HG03139 (cell line): ENCODE results near the gene FAM184A.

Experiments
- ATAC-seq: cut with Tn5 transposase; IDR thresholded peaks from one replicate; pipeline ENCODE4 v1.9.1; 2021; ENCODE audit not compliant: unreplicated experiment

FAM184A gene

DNA sequence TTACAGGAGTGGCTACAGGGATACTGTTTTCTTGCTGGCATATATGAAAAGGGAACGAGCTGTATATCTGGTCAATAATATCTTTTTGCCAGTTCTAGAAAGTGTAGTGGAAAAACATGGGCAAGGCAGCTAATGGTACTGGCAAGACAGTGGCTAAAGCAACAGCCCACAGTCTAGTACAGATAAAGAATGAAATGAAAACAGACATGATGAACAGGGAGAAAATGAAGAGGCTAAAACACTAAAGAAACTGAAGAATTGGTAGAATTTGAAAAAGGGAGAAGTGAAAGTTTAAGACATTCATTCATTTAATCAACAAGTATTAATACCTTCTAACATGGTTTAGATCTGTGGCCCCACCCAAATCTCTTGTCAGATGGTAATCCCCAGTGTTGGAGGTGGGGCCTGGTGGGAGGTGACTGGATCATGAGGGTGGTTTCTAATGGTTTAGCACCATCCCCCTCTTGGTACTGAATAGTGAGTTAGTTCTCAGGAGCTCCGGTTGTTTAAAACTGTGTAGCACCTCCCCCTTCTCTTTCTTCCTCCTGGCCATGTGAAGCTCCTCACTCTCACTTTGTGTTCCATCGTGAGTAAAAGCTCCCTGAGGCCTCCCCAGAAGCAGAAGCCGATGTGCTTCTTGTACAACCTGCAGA, 18.1 kb downstream of the FAM184A start:
- ATAC-seq, result no peak

DNA sequence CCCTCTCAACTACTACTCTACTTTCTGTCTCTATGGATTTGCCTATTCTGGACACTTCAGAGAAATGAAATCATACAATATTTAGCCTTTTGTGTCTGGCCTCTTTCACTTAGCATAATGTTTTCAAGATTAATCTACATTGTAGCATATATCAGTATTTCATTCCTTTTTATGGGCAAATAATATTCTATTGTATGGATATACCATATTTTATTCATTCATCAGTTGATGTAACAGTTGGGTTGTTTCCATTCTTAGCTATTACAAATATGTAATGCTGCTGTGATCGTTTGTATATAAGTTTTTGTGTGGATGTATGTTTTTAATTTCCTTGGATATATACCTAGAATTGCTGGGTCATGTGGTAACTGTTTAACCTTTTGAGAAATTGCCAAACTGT, 23.4 kb downstream of the FAM184A start:
- ATAC-seq, result no peak

DNA sequence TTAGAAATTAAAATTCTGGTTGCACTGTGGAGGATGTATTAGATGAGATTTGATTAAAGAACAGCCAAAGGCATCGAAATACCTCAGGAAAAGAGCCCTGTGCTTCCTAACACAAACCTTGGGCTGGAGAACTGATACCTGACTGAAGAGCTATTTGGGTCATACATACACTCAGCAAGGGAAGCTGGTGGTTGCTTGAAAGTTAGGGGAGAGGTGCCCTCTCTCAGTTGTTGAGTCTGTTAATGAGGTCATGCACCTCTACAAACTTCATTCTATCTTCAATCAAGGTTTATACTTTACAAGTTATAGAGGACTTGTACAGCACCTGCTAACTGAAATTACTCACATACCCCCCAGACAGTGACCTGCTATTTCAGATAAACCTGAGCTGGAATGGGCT, 25.5 kb downstream of the FAM184A start:
- no peak for ATAC-seq

DNA sequence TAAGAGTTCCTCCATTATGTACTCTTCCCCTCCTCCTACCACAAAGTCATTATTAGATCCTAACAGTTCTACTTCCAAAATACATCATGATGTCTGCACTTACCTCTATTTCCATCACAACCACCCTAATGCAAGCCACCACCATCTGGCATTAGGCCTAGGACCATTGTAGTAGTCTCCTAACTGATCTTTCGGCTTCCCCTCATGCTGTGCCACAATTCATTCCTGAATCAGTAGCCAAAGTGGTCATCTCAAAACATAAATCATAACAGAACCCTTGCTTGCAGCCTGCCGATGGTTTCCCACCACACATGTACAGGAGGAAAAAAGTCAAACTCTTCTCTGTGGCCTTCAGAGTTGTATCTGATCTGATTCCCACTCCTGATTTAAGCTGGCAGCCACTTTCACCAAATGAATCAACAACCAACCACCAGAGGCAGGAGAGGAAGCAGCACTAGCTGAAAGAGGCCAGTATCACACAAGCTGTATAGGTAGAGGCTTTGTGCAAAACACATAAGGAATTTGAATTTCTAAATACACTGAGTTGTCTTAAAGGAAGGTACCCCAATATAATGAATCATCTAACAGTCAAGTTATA, 26.1 kb downstream of the FAM184A start:
- no peak for ATAC-seq

DNA sequence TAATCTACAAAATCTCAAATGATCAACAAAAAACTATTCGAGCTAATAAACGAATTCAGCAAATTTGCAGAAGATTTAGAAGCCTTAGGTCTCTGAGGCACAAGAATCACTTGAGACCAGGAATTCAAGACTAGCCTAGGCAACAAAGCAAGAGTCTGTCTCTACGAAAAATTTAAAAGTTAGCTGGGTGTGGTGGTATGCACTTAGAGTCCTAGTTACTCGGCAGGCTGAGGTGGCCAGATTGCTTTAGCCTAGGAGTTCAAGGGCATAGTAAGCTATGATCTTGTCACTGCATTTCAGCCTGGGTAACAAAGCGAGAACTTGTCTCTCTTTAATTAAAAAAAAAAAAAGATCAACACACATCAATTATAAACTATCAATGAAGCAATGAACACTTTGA, 34.2 kb downstream of the FAM184A start:
- no peak for ATAC-seq

DNA sequence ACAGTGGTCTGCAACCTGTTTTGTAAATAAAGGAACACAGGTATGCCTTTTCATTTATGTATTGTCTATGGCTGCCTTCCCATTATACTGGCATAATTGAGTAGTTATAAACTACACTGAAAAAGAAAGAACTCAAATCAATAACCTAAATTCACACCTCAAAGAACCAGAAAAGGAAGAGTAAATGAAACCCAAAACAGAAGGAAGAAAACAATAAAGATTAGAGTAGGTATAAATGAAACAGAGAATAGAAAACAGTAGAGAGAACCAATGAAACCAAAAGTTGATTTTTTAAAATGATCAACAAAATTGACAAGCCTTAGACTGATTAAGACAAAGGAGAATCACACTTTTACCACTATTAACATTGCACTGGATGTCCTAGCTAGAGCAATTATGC, 34.7 kb downstream of the FAM184A start:
- ATAC-seq, result no peak

DNA sequence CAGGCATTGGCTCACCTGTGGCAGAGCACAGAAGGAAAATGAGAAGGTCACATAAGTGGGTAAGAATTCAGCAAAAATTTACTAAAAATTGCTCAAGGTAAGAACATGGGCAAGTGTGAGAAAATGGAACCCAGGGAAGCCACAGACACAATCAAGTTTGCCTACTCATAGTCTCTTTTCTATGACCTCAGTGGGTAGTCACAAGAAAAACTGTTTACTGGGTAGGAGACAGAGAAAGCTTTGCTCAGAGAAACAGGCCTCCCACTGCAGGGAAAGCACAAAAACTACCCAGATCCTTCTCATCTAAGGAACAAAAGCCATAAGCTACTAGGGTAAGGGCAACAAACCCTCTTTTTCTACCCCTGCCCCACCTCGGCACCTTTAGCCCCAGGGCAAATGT, 35.2 kb downstream of the FAM184A start:
- ATAC-seq, result no peak

DNA sequence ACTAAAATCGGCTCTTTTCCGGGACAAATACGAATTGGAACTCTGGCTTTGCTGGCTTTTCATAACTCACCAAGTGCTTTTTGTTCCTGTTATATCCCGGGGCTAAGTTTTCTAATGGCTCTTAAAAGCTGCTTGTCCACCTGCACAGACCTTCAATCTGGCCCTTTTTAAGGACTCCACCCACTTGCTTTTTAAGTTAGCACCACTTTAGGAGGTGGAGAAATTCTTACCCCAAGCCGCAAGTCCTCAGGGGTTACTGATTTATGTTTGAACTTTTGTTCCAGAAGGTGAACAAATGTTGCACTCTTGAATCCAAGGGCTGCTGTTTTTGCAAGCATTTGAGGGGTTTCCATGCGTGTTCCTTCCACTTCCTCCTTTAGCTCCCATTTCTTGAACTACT, 37.8 kb downstream of the FAM184A start:
- ATAC-seq, result no peak

DNA sequence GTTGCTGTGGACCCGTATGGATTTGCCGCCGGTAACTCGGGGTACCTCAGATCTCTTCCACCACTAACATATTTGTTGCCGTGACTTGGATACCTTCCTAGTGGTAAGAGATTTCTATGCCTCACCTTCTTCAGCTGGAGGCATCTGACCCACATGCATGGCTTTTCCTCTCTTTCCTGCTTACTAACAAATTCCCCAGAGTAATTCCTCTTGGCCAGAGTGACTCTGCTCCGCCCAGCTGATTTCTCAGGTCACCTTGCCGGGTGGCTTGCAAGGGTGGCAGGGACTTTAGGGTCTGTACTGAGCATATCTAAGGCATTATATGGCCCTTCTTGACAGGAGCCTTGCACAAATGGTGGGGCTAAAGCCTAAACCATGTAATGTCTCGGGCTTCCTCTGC, 38.2 kb downstream of the FAM184A start:
- ATAC-seq, result no peak

DNA sequence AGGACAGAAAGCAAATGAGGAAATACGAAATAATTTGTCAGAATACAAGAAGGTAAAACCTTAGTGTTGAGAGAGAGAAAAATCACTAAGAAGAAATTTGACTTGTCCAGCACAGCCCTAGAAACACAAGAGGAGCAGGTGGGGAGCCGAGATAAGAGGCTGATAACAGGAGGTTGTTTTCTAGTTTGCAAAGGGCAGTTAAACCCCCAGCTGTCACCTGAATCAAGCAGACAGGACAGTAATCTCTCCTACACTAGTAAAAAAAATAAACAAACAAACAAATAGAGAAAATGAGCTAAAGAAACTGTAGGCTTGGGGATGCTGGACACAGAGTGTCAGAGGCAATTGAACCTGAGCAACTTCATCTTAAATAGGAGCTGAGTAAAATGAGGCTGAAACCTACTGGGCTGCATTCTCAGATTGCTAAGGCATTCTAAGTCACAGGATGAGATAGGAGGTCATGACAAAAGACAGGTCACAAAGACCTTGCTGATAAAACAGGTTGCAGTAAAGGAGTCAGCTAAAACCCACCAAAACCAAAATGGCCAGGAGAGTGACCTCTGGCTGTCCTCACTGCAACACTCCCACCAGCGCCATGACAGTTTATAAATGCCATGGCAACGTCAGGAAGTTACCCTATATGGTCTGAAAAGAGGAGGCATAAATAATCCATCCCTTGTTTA, 40.4 kb downstream of the FAM184A start:
- ATAC-seq, result no peak

DNA sequence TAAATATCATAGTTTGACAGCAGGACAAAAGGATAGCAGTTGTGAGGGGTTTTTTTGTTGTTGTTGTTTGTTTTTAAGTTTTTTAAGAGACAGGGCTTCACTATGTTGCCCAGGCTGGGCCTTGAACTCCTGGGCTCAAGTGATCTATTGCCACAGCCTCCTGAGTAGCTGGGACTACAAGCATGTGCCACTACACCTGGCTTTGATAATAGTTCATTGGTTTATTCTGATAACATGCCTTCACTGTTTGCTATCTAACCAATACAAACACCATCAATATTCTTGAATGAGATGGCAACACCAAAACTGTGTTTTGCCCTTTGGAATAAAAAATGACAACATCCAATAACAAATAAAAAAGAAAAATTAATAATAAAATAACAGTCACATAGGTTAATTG, 41.2 kb downstream of the FAM184A start:
- no peak for ATAC-seq

DNA sequence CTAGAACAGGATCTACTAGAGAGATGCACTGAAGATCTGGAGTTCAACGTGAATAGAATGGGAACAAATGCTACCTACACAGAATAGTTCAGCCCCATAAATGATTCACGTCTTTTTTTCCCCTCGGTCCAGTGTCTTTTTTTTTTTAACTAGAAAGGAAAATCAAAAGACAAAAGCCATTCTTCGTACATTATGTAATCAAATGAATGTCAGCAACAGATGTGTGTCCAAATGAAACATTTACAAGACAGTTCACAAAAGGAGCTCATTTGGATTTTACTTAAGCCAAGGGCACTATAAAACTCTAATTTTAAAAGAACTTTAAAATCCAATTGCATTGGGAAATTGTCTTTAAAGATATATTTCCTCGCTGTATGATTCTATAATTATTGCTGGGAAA, 42.4 kb downstream of the FAM184A start:
- ATAC-seq, result no peak

DNA sequence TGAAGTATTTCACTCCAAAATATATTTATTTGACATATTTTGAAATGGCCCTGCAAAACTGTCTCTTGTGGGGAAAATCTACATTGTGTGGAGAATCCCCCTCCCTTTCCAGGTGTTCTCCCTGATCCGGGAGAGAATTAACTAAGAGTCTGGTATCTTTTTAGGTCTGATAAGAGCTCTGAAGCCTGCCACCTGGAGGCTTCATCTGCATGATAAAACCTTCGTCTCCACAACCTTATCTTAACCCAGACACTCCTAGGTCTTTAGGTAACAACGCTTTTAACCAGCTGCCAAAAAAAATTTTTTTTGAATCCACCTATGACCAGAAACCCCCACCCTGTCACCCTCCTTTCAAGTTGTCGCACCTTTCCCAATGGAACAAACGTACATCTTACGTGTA, 43.0 kb downstream of the FAM184A start:
- no peak for ATAC-seq

DNA sequence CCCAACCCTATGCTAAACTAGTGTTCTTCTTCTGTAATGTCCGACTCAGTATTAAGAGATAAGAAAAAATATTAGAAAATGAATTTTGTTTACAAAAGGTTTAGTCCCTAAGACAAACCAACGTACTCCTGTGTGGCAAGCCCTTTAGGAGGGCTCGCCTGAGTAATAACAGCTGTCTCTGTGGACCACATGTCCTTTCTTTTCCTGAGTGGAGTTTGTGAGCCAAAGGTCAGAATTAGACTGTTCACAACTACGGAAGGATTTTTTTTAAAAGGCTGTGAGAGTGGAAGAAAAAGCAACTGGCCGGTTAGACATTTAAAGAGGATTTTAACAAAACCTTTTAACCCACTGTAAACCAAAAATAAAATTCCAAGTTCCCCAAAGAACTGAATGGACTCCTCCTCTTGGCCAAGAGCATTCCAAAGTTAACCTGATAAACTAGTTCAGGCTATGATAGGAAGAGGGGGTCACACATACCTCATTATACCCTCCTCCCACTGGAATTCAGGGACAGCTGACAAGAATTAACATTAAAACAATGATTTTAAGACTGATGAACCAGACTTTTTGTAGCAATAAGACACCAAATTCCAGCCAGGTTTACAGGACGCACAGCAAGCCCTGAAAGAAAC, 43.5 kb downstream of the FAM184A start:
- ATAC-seq, result no peak

DNA sequence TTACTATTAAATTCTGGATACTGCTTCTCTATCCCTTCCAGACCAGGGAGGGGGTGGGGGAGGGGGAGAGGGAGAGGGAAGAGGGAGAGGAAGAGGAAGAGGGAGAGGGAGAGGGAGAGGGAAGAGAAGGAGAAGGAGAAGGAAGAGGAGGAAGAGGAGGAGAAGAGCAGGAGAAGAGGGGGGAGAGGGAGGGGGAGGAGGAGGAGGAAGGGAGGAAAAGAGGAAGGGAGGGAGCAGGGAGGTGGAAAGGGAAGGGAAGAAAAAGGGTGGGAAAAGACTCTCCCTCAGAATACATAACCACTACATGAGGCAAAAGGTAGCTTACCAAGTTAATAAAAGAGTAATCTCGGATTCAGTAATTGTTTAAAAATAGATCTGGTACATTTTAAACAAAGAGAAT, 46.0 kb downstream of the FAM184A start:
- ATAC-seq, result no peak

DNA sequence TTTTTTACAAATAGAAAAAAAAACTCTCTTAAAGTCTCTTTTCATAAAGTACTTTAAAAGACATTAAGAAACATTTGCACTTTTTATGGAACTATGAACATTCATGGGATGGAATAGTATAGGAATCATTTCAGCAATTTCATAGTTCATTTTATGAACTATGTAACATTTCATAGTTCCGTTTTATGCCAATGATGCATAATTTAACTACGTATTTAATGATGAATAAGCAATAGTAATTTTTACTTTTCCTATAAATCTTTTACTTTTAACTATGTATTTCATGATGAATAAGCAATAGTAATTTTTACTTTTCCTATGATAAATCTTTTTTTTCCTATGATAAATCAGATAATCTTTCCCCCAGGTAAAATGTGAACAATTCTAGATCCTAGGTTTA, 47.7 kb downstream of the FAM184A start:
- no peak for ATAC-seq

DNA sequence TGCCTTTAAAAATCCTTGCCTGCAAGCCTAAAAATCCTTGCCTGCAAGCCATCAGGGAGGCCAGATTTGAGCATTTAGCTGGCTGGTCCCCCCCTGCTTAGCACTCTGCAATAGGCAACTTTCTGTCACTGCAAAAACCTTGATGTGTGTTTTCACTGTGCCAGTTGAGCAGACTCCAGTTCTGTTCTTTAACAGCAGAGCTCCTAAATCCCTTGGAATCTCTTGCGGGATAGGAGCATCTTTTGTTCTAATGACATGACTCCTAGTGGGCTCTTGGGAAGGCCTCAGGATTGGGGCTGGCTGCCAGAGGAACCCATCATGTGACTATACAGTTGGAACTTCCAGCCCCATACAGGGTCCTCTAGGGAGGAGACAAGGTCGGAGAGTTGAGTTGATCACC, 50.4 kb downstream of the FAM184A start:
- no peak for ATAC-seq

DNA sequence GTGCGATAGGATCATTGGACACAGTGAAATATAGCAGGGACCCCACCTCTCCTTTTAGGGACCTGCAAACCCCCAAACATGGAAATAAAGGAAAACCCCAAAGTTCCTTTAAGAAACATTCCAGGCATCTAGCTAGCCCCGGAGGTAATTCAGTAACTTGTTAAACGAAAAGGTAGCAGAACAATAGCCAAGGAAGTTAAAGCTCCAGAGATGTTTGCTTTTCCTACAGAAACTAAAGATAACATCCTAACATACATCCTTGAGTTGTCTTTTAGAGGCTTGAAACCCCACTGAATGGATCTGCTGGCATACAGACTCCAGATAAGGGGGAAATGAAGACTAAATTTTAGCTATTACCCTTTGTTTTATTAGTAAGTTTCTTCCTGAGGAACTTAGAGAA, 51.0 kb downstream of the FAM184A start:
- no peak for ATAC-seq

DNA sequence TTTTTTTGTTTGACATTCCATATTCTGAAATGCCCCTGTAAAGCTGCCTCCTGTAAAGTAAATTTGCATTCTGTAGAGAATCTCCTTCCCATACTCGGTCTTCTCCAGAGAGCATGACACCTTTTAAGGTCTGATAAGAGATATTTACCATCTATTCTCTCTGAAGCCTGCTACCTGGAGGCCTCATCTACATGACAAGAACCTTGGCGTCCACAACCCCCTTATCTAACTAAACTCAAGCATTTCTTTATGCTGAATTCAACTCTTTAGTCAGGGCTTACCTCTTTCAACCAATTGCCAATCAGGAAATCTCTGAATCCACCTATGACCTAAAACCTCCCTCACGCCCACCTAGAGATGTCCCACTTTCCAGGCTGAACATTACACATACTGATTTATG, 51.6 kb downstream of the FAM184A start:
- no peak for ATAC-seq

DNA sequence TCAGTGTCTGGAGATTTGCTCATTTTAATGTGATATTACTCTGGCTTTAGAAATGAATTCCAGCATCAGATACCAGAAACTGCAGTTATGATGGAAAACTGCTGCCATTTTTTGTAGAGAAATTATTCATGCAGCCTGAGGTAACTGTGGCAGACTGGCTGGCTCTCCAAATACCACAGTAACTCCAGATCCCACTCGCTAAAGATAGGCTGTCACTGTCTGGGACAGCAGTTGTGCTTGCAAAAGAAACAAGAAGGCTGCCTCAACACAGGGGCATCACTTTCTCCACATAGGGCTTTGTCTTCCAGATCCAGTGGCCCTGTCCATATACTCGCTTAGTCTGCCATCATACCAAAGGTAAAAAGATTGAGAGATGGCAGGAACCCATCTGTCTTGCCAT, 52.7 kb downstream of the FAM184A start:
- ATAC-seq, result no peak

DNA sequence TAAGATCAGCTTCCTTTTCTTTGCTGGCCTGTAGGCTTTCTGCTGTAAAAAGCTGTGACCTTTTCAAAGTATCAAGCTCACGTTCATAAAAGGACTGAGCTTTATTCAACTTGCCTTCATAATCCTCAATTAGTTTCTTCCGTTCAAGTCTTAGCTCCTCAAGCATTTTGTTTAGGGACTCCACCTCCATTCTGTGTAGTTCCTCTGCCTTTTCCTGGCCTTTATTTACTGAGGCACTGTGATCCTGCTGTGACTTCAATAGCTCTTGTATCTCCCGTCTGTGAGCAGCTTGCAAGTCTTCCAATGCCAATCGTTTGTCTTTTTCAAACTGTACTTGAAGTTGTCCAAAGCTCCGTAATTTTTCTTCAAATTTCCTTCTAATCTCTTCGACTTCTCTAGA, 54.4 kb downstream of the FAM184A start:
- no peak for ATAC-seq

DNA sequence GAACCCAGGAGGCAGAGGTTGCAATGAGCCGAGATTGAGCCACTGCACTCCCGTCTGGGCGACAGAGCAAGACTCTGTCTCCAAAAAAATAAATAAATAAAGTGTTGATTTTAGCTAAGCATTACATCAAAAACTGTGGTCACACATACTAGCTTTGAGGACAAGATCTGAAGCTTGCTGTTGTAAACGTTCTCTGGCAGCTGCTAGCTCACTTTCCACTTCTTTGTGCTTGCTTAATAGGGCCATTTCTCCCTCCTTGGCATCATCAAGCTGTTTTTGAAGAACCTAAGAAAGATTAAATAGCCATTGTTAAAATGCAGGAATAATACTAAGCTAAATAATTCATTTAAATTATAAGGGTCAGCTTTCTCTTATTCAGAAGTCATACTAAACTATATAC, 55.7 kb downstream of the FAM184A start:
- no peak for ATAC-seq
